PC-9 (cell line): ENCODE measurements around the gene TMEM168. TPM values are rescaled to one million over a fixed set of nuclear protein-coding genes. Genes with fewer than 3 reads are reported as not detected.

Experiments used
- BruUV-seq: library from RNA; stranded (reverse); fragments of 400-500 nt; replicated peaks from 2 replicates; lab custom pipeline; 2021; lab: Mats Ljungman, UMichigan
- CTCF ChIA-PET: fragments of 300-600 bp; sonication (Branson Sonifier 250); formaldehyde crosslinking; loops from one replicate; lab custom pipeline; 2022; ENCODE audit warnings: antibody characterized with exemption; lab: Charles Lee
- POLR2A ChIA-PET: fragments of 300-600 bp; sonication (Branson Sonifier 250); formaldehyde crosslinking; loops from one replicate; lab custom pipeline; 2022; ENCODE audit warnings: antibody characterized with exemption; ENCODE audit not compliant: unreplicated experiment; lab: Charles Lee
- DNase-seq, 2 experiments: peaks; one replicate each; pipeline versions ENCODE4 v3.0.0 to v3.0.0-alpha.2; 2015 to 2022; ENCODE audit warnings: mixed read lengths in 1 of 2
- H2AFZ ChIP-seq: fragments of 200-600 bp; sonication (generic); 2 replicates; pipeline ENCODE4 v1.8.1; 2017; ENCODE audit warnings: antibody characterized with exemption
- H3F3A ChIP-seq: fragments of 200-600 bp; sonication (generic); 2 replicates; pipeline ENCODE4 v1.8.1; 2017; ENCODE audit warnings: antibody characterized with exemption, mild to moderate bottlenecking, low read depth; ENCODE audit not compliant: insufficient read depth
- H3K27ac ChIP-seq: fragments of 200-600 bp; sonication (generic); 2 replicates; pipeline ENCODE4 v1.6.1; 2016; ENCODE audit warnings: mixed run types
- H3K27me3 ChIP-seq: fragments of 200-600 bp; sonication (generic); 2 replicates; pipeline ENCODE4 v1.6.1; 2016; ENCODE audit warnings: low read depth, mixed run types; ENCODE audit not compliant: insufficient read depth
- H3K36me3 ChIP-seq: fragments of 200-600 bp; sonication (generic); 2 replicates; pipeline ENCODE4 v1.6.1; 2016; ENCODE audit warnings: low read depth, mixed run types
- H3K4me1 ChIP-seq: fragments of 200-600 bp; sonication (generic); replicated peaks from 2 replicates; pipeline ENCODE4 v1.6.1; 2016; ENCODE audit warnings: mixed run types; ENCODE audit not compliant: insufficient read depth
- H3K4me2 ChIP-seq: fragments of 200-600 bp; sonication (generic); 2 replicates; pipeline ENCODE4 v1.6.1; 2017; ENCODE audit warnings: mixed run types
- H3K4me3 ChIP-seq: fragments of 200-600 bp; sonication (generic); 2 replicates; pipeline ENCODE4 v1.6.1; 2016; ENCODE audit warnings: mixed run types
- H3K79me2 ChIP-seq: fragments of 200-600 bp; sonication (generic); 2 replicates; pipeline ENCODE4 v1.6.1; 2017; ENCODE audit warnings: low read depth, mixed run types
- H3K9me2 ChIP-seq: fragments of 200-600 bp; sonication (generic); 2 replicates; pipeline ENCODE4 v1.8.1; 2017; ENCODE audit warnings: mild to moderate bottlenecking; ENCODE audit not compliant: insufficient read depth
- H3K9me3 ChIP-seq: fragments of 200-600 bp; sonication (generic); 2 replicates; pipeline ENCODE4 v1.8.1; 2016; ENCODE audit warnings: low read depth; ENCODE audit not compliant: insufficient read depth
- H4K20me1 ChIP-seq: fragments of 200-600 bp; sonication (generic); 2 replicates; pipeline ENCODE4 v1.8.1; 2017; ENCODE audit not compliant: insufficient read depth
- EZH2 ChIP-seq: fragments of 200-600 bp; sonication (generic); IDR thresholded peaks from 2 replicates; pipeline ENCODE4 v1.8.0; 2017; ENCODE audit warnings: antibody characterized with exemption, low read depth
- intact Hi-C: fragments of 100-400 bp; cut with micrococcal nuclease; formaldehyde crosslinking; loops from one replicate; pipeline ENCODE4 v1.10.0; 2022; ENCODE audit not compliant: unreplicated experiment
- total RNA-seq: library from RNA; stranded (reverse); gene quantifications from 2 replicates; pipeline ENCODE4 v1.2.3, GENCODE V29; 2021
- TF ChIP-seq, protein P1 (sequence below): fragments of 200-600 bp; sonication (generic); conservative IDR thresholded peaks from 2 replicates; pipeline ENCODE4 v1.6.1; 2017; ENCODE audit warnings: mixed run types, antibody characterized with exemption, mild to moderate bottlenecking, moderate library complexity

Gene TMEM168
- total RNA-seq, 1 experiment from 2014 or later: 17.2 TPM

DNA sequence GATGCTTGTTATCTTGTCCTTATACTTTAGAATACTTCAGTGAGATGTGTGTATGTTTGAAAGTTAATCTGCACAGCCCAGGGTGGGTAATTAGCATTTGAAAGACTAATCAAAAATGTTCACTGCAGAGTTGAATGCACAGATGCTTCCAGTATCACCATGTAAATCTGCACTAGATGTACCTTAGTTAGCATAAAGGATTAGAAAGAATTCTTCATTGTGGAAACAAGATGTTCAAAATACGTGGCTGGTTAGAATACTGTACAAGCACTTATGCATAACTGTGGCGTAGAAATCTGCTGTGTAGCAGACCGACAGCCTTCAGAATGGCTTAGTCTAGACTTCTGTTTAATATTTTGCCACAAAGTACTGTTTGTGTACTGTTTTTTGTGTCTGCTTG lies 2.2 kb upstream of the TMEM168 start:
- intact Hi-C loops: no loop called here
- Histone ChIP-seq H4K20me1 (no peaks in the 10 kb centered on the region), H2AFZ (0 out of 2 replicates have a peak overlapping the region, but pooled peaks have one; percentile 57), H3K4me3 (no peak overlapping the region), H3K4me1 (peaks cover 11% of the 10 kb centered on the region), H3F3A (peaks cover 10% of the 10 kb centered on the region), H3K79me2 (peaks cover 13% of the 10 kb centered on the region), H3K36me3 (no peaks in the 10 kb centered on the region), H3K9me3 (no peaks in the 10 kb centered on the region), H3K27ac (no peak overlapping the region), H3K4me2 (no peak overlapping the region), H3K27me3 (no peaks in the 10 kb centered on the region), H3K9me2 (no peaks in the 10 kb centered on the region)
- DNase-seq: no peak
- ChIA-PET POLR2A (no interaction called here), CTCF (no interaction called here)
- no TSS peak for BruUV-seq
- no peak for TF ChIP-seq EZH2
- TF ChIP-seq, protein P1, sequence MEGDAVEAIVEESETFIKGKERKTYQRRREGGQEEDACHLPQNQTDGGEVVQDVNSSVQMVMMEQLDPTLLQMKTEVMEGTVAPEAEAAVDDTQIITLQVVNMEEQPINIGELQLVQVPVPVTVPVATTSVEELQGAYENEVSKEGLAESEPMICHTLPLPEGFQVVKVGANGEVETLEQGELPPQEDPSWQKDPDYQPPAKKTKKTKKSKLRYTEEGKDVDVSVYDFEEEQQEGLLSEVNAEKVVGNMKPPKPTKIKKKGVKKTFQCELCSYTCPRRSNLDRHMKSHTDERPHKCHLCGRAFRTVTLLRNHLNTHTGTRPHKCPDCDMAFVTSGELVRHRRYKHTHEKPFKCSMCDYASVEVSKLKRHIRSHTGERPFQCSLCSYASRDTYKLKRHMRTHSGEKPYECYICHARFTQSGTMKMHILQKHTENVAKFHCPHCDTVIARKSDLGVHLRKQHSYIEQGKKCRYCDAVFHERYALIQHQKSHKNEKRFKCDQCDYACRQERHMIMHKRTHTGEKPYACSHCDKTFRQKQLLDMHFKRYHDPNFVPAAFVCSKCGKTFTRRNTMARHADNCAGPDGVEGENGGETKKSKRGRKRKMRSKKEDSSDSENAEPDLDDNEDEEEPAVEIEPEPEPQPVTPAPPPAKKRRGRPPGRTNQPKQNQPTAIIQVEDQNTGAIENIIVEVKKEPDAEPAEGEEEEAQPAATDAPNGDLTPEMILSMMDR: no peak

DNA sequence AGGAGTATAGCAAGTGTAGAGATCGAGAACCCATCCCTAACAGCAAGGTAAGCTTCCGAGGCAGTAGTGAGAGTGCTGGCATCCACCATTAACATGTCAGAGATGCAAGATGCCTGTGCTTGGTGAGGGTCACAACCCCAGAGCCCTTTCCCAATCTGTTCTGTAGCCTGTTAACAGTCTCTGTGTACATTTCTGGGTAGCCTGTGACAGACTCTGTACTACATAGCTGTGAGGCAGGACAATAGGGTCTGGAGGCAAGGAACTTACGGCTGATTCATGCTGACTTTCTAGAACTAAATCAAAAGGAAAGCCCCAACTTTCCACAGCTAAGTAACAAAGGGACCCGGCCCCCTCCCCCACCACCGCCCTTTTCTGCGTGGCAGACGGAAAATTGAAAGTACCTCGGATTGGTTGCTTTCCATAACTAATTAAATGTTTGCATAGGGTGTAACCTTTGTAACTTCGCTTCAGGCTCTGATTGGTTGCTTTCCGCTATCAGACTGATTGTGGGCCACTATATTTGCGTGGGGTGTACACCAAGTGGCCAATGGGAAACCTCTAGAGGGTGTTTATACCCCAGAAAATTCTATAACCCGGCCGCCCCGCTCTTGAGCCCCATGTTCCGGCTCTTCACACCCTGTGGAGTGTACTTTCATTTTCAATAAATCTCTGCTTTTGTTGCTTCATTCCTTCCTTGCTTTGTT lies 1.4 kb upstream of the TMEM168 start:
- H3K27ac ChIP-seq: no peak overlapping the region
- H3K4me2 ChIP-seq: no peak overlapping the region
- intact Hi-C loops: no loop called here

DNA sequence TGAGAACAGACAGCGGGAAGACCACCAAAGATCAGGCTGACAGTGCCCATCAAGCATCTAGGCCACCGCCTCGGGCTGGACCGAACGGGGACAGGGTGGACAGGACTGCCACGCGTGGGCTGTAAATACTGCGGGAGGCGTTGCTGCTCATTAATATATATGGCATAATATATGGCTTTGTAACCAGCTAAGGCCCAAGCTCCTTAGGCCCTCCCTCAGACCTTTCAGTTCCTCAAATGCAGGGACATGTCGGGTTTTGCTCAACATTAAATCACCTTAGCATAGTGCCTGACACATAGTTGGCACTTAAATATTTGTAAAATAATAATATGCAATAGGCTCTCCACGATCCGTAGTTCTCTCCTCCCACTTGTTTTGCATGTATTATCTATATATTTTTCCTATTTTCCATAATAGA lies 402 bp upstream of the TMEM168 start:
- peaks cover 13% of the 10 kb centered on the region for H3K79me2 ChIP-seq
- ChIA-PET POLR2A (interaction anchor here (0.6 kb wide), 2 partner anchors 23 to 926 kb away, joined by 4 to 6 read pairs; no protein-coding TSS in a partner anchor), CTCF (no interaction called here)
- H3K27me3 ChIP-seq: no peaks in the 10 kb centered on the region
- DNase-seq: no peak
- no peaks in the 10 kb centered on the region for H3K36me3 ChIP-seq
- H3F3A ChIP-seq: peaks cover 10% of the 10 kb centered on the region
- no TSS peak for BruUV-seq
- H3K4me1 ChIP-seq: peaks cover 11% of the 10 kb centered on the region
- peak overlapping the region; percentile 87 for H3K4me2 ChIP-seq
- H3K9me3 ChIP-seq: no peaks in the 10 kb centered on the region
- TF ChIP-seq, protein P1: no peak
- TF ChIP-seq EZH2: no peak
- intact Hi-C loops: loop anchor here (1.0 kb wide), 1 partner anchor 20 kb away; no protein-coding TSS in a partner anchor
- H2AFZ ChIP-seq: peak overlapping the region; percentile 92
- H4K20me1 ChIP-seq: no peaks in the 10 kb centered on the region
- H3K4me3 ChIP-seq: peak overlapping the region; percentile 70; the same call in 1 of the 2 replicates
- no peak overlapping the region for H3K27ac ChIP-seq
- H3K9me2 ChIP-seq: no peaks in the 10 kb centered on the region

More for the DNA sequence above, 1.4 kb upstream of the TMEM168 start:
- DNase-seq: no peak
- Histone ChIP-seq H3K9me2 (no peaks in the 10 kb centered on the region), H4K20me1 (no peaks in the 10 kb centered on the region), H3K4me3 (no peak overlapping the region), H3K79me2 (peaks cover 13% of the 10 kb centered on the region), H3K27me3 (no peaks in the 10 kb centered on the region), H3F3A (peaks cover 10% of the 10 kb centered on the region), H3K9me3 (no peaks in the 10 kb centered on the region), H3K4me1 (peaks cover 11% of the 10 kb centered on the region), H2AFZ (0 out of 2 replicates have a peak overlapping the region, but pooled peaks have one; percentile 57), H3K36me3 (no peaks in the 10 kb centered on the region)
- POLR2A ChIA-PET: no interaction called here
- no TSS peak for BruUV-seq
- CTCF ChIA-PET: no interaction called here
- TF ChIP-seq, protein P1: no peak
- no peak for TF ChIP-seq EZH2
